Naive thymus-derived CD4-positive, alpha-beta T cell (primary cell): ENCODE measurements around the gene INTS4. TPM values are rescaled to one million over a fixed set of nuclear protein-coding genes. Genes with fewer than 3 reads are reported as not detected.
"Not testable (repeated sequence)": the region's sequence is repeated elsewhere in the genome, so short reads cannot be mapped to it uniquely, and the experiment has no call there.

Experiments
- ATAC-seq: fragments of 150-1000 bp; cut with Tn5 transposase; 2 replicates; pipeline ENCODE4 v1.10.0; 2021; ENCODE audit warnings: mild to moderate bottlenecking, moderate library complexity
- CTCF ChIA-PET: fragments of 350-600 bp; sonication (Branson Sonifier 250); formaldehyde crosslinking; loops from one replicate; lab custom pipeline; 2021; ENCODE audit warnings: antibody characterized with exemption; lab: Charles Lee
- POLR2A ChIA-PET: fragments of 350-600 bp; sonication (Branson Sonifier 250); formaldehyde crosslinking; loops from one replicate; lab custom pipeline; 2021; ENCODE audit warnings: antibody characterized with exemption, inconsistent platforms; lab: Charles Lee
- DNase-seq, 9 donors: peaks; one replicate each; pipeline versions ENCODE4 v3.0.0 to v3.0.0-alpha.2; 2020 to 2022; ENCODE audit warnings: mixed read lengths in 1 of 9
- H3K27ac ChIP-seq: one replicate; pipeline ENCODE4 v1.7.0; 2013; ENCODE audit warnings: mild to moderate bottlenecking, low read depth, low read length, moderate library complexity
- H3K27me3 ChIP-seq, 2 donors: one replicate each; pipeline ENCODE4 v1.7.0; 2013; ENCODE audit warnings: low read length in 2 of 2, mild to moderate bottlenecking in 2 of 2, moderate library complexity in 2 of 2; ENCODE audit not compliant: control insufficient read depth in 2 of 2, insufficient read depth in 2 of 2
- H3K36me3 ChIP-seq, 3 experiments: 1 replicate in 2 of 3; 2 replicates in 1 of 3; pipeline ENCODE4 v1.7.0; 2013; ENCODE audit warnings: low read length in 3 of 3, mild to moderate bottlenecking in 3 of 3, moderate library complexity in 1 of 3; ENCODE audit not compliant: insufficient read depth in 3 of 3, control insufficient read depth in 2 of 3
- H3K4me1 ChIP-seq, 2 donors: one replicate each; pipeline ENCODE4 v1.7.0; 2013; ENCODE audit warnings: low read length in 2 of 2, mild to moderate bottlenecking in 2 of 2, moderate library complexity in 1 of 2; ENCODE audit not compliant: control insufficient read depth in 2 of 2, insufficient read depth in 2 of 2
- H3K4me3 ChIP-seq: 2 replicates; pipeline ENCODE4 v1.7.0; 2013; ENCODE audit warnings: mild to moderate bottlenecking, low read length
- H3K9me3 ChIP-seq, 3 experiments: 1 replicate in 2 of 3; 2 replicates in 1 of 3; pipeline ENCODE4 v1.7.0; 2013; ENCODE audit warnings: low read length in 3 of 3; ENCODE audit not compliant: control insufficient read depth in 2 of 3
- H3K27ac Mint-ChIP-seq, 9 donors: one replicate each; pipeline ENCODE4 v1.8.0; 2020 to 2022; ENCODE audit warnings: mixed read lengths in 9 of 9, mild to moderate bottlenecking in 8 of 9, moderate library complexity in 5 of 9, inconsistent platforms in 2 of 9
- H3K27me3 Mint-ChIP-seq, 5 donors: one replicate each; pipeline ENCODE4 v1.8.0; 2021 to 2022; ENCODE audit warnings: mixed read lengths in 5 of 5, mild to moderate bottlenecking in 1 of 5
- H3K36me3 Mint-ChIP-seq, 5 donors: one replicate each; pipeline ENCODE4 v1.8.0; 2020 to 2022; ENCODE audit warnings: mixed read lengths in 5 of 5, mild to moderate bottlenecking in 3 of 5, inconsistent platforms in 1 of 5
- H3K4me1 Mint-ChIP-seq, 7 donors: one replicate each; pipeline ENCODE4 v1.8.0; 2020 to 2022; ENCODE audit warnings: mixed read lengths in 7 of 7, mild to moderate bottlenecking in 3 of 7, inconsistent platforms in 1 of 7
- H3K4me3 Mint-ChIP-seq, 10 donors: one replicate each; pipeline ENCODE4 v1.8.0; 2020 to 2022; ENCODE audit warnings: mild to moderate bottlenecking in 10 of 10, mixed read lengths in 10 of 10, moderate library complexity in 6 of 10, inconsistent platforms in 2 of 10
- H3K9me3 Mint-ChIP-seq, 11 donors: one replicate each; pipeline ENCODE4 v1.8.0; 2020 to 2022; ENCODE audit warnings: mixed read lengths in 11 of 11, mild to moderate bottlenecking in 4 of 11, inconsistent platforms in 1 of 11, moderate library complexity in 1 of 11
- intact Hi-C, 2 donors: fragments of 100-400 bp; cut with micrococcal nuclease; formaldehyde crosslinking; loops; one replicate each; pipeline ENCODE4 v1.15.1; 2023
- polyA plus RNA-seq, 2 donors: library from polyadenylated mRNA; unstranded; fragments of 300-500 nt; fragmentation: Illumina TruSeq; gene quantifications; one replicate each; pipeline ENCODE4 v1.2.3, GENCODE V29; 2021
- total RNA-seq, 6 experiments: library from RNA in 5 of 6; stranded (reverse) in 5 of 6; gene quantifications; 1 replicate in 5 of 6; 2 replicates in 1 of 6; pipeline ENCODE4 v1.2.3 and lab custom pipeline; 2021 to 2026

The INTS4 gene
- total and polyA plus RNA-seq, 7 experiments from 2014 or later = 40.9 to 87.0 (median 61.6) TPM

GRCh38 chr11:77967753-77968152 lies 26.7 kb downstream of the INTS4 start:
- peaks cover 6 to 34% (median 10%) of the 10 kb centered on the region in 5 donors for H3K36me3 Mint-ChIP-seq
- no peaks in the 10 kb centered on the region for H3K4me1 Mint-ChIP-seq
- CTCF ChIA-PET = no interaction called here
- POLR2A ChIA-PET = no interaction called here
- intact Hi-C loops = no loop called here
- Histone ChIP-seq H3K27me3 (no peaks in the 10 kb centered on the region), H3K36me3 (peaks cover 0 to 19% (median 4%) of the 10 kb centered on the region in 3 experiments), H3K4me3 (no peak overlapping the region), H3K27ac (no peak overlapping the region), H3K4me1 (no peaks in the 10 kb centered on the region), H3K9me3 (no peaks in the 10 kb centered on the region)
- no peaks in the 10 kb centered on the region for H3K9me3 Mint-ChIP-seq
- ATAC-seq (no peak), DNase-seq (no peak)
- H3K4me3 Mint-ChIP-seq = no peak overlapping the region
- H3K27ac Mint-ChIP-seq = no peak overlapping the region
- H3K27me3 Mint-ChIP-seq = no peaks in the 10 kb centered on the region

GRCh38 chr11:77967121-77967520 lies 27.3 kb downstream of the INTS4 start:
- CTCF ChIA-PET = no interaction called here
- H3K4me3 Mint-ChIP-seq = no peak overlapping the region
- H3K9me3 ChIP-seq = no peaks in the 10 kb centered on the region
- no peak overlapping the region for H3K4me3 ChIP-seq
- no peak overlapping the region for H3K27ac ChIP-seq
- no peaks in the 10 kb centered on the region for H3K9me3 Mint-ChIP-seq
- peaks cover 6 to 31% (median 10%) of the 10 kb centered on the region in 5 donors for H3K36me3 Mint-ChIP-seq
- no peaks in the 10 kb centered on the region for H3K27me3 Mint-ChIP-seq
- H3K27me3 ChIP-seq = no peaks in the 10 kb centered on the region
- DNase-seq = no peak
- no peak for ATAC-seq
- intact Hi-C loops = no loop called here
- no peaks in the 10 kb centered on the region for H3K4me1 Mint-ChIP-seq
- no peaks in the 10 kb centered on the region for H3K4me1 ChIP-seq
- POLR2A ChIA-PET = no interaction called here
- H3K27ac Mint-ChIP-seq = no peak overlapping the region
- peaks cover 0 to 19% (median 4%) of the 10 kb centered on the region in 3 experiments for H3K36me3 ChIP-seq

- Histone ChIP-seq H3K4me3 (no peak overlapping the region), H3K9me3 (no peaks in the 10 kb centered on the region), H3K27ac (no peak overlapping the region), H3K27me3 (no peaks in the 10 kb centered on the region), H3K4me1 (no peaks in the 10 kb centered on the region), H3K36me3 (peaks cover 0 to 18% (median 4%) of the 10 kb centered on the region in 3 experiments)
- DNase-seq = no peak
- peaks cover 6 to 28% (median 10%) of the 10 kb centered on the region in 5 donors for H3K36me3 Mint-ChIP-seq
- H3K4me3 Mint-ChIP-seq = no peak overlapping the region
- peak overlapping the region in 1 of 9 donors; percentile 3 for H3K27ac Mint-ChIP-seq
- ATAC-seq = no peak
- intact Hi-C loops = no loop called here
- ChIA-PET POLR2A (interaction anchor here (0.7 kb wide), 1 partner anchor 540 kb away, joined by 3 read pairs; no protein-coding TSS in a partner anchor), CTCF (no interaction called here)
- H3K27me3 Mint-ChIP-seq = no peaks in the 10 kb centered on the region
- H3K4me1 Mint-ChIP-seq = no peaks in the 10 kb centered on the region
- peaks cover 0 to 1% (median 0%) of the 10 kb centered on the region in 11 donors for H3K9me3 Mint-ChIP-seq
These were observed 28.1 kb downstream of the INTS4 start for GRCh38 chr11:77966338-77966737.

DNA sequence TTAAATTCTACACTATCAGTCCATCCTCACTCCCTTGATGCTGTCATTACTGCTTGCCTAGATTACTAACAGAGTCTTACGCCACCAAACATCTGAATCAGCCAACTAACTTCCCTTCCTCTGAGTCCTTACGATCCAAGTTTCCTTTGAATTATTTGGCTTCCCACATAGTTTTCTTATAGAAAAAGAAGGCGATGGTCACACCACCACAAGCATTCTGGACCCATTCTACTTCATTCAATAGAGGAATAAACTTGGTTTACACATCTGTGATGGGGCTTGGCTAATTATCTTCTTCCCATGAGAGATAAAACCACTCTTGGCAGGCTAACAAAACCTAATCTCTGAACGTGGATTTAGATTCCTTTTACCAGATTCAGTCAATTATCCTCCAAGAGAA lies 35.0 kb downstream of the INTS4 start:
- peaks cover 10 to 36% (median 23%) of the 10 kb centered on the region in 5 donors for H3K36me3 Mint-ChIP-seq
- H3K4me3 Mint-ChIP-seq = no peak overlapping the region
- Histone ChIP-seq H3K36me3 (peaks cover 5 to 39% (median 15%) of the 10 kb centered on the region in 3 experiments), H3K9me3 (no peaks in the 10 kb centered on the region), H3K27me3 (no peaks in the 10 kb centered on the region), H3K27ac (no peak overlapping the region), H3K4me1 (no peaks in the 10 kb centered on the region), H3K4me3 (no peak overlapping the region)
- intact Hi-C loops = no loop called here
- ChIA-PET CTCF (no interaction called here), POLR2A (no interaction called here)
- H3K4me1 Mint-ChIP-seq = peaks cover 0 to 2% (median 0%) of the 10 kb centered on the region in 7 donors
- DNase-seq (no peak), ATAC-seq (no peak)
- no peak overlapping the region for H3K27ac Mint-ChIP-seq
- peaks cover 0 to 1% (median 0%) of the 10 kb centered on the region in 11 donors for H3K9me3 Mint-ChIP-seq
- no peaks in the 10 kb centered on the region for H3K27me3 Mint-ChIP-seq

DNA sequence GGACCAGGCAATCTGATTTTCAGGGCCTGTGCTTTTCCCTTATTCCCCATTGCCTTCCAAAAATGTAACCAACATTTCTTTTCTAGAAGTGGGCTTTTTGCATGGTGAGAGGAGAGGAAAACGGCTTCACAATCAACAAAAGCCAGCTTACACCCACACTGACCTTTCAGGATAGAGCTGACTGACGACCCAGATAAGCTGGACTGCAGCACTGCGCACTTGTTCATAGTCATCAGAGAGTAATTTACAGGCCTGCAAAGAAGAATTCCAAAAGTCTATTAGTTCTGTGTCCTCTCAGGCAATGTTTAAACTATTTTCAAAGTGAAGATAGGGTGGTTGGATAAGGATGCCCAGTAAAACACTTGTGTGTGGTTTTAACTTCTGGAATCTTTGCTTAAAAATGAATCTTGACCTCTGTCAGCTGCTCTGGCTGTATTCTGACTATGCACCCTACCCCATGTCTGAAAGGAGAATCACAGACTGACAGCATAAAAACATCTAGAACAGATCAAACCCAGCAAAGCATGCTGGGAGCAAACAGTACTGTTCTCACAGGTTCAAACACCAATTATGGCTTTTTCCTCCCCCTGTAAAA lies 35.8 kb downstream of the INTS4 start:
- H3K36me3 Mint-ChIP-seq = peaks cover 10 to 44% (median 26%) of the 10 kb centered on the region in 5 donors
- H3K36me3 ChIP-seq = peaks cover 5 to 39% (median 15%) of the 10 kb centered on the region in 3 experiments

DNA sequence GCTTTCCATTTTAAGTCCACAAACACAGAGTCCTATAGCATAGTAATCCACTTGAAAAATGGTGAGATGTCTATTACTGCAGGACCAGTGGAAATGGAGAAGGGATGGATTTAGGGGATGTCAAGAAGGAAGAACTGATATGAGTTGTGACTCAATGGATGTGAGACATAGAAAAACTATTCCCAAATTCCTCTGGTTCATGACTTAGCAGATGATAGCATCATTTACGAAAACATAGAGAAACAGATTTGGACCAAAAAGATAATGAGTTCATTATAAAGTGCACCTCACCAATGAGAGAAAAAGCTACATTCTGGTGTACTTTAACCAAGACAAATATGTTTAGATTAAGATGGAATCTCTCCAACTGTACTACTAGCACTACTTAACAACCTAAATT lies 51.2 kb downstream of the INTS4 start:
- ATAC-seq, H3K4me1 ChIP-seq, H3K9me3 ChIP-seq, H3K27ac ChIP-seq, H3K4me3 ChIP-seq, POLR2A ChIA-PET, CTCF ChIA-PET, H3K4me3 Mint-ChIP-seq, H3K36me3 ChIP-seq, H3K27me3 ChIP-seq, H3K9me3 Mint-ChIP-seq, intact Hi-C loops, H3K27me3 Mint-ChIP-seq, DNase-seq: not testable (repeated sequence)
- H3K36me3 Mint-ChIP-seq = peaks cover 3 to 34% (median 23%) of the 10 kb centered on the region in 5 donors
- H3K27ac Mint-ChIP-seq = peak overlapping the region in 1 of 9 donors; percentile 46
- peaks cover 12 to 28% (median 21%) of the 10 kb centered on the region in 7 donors for H3K4me1 Mint-ChIP-seq

More for the DNA sequence above, 35.8 kb downstream of the INTS4 start:
- H3K27me3 ChIP-seq, H3K4me3 ChIP-seq, CTCF ChIA-PET, H3K9me3 Mint-ChIP-seq, H3K27ac ChIP-seq, H3K27me3 Mint-ChIP-seq, ATAC-seq, H3K4me3 Mint-ChIP-seq, DNase-seq, H3K4me1 ChIP-seq, intact Hi-C loops, H3K9me3 ChIP-seq, POLR2A ChIA-PET, H3K4me1 Mint-ChIP-seq, H3K27ac Mint-ChIP-seq: not testable (repeated sequence)

GRCh38 chr11:77942465-77942864 lies 52.0 kb downstream of the INTS4 start:
- ATAC-seq, POLR2A ChIA-PET, CTCF ChIA-PET, H3K9me3 Mint-ChIP-seq, H3K4me1 ChIP-seq, H3K4me3 ChIP-seq, DNase-seq, H3K9me3 ChIP-seq, H3K27me3 ChIP-seq, H3K36me3 ChIP-seq, intact Hi-C loops, H3K27me3 Mint-ChIP-seq, H3K27ac ChIP-seq, H3K4me3 Mint-ChIP-seq, H3K27ac Mint-ChIP-seq: not testable (repeated sequence)
- Mint-ChIP-seq H3K4me1 (peaks cover 10 to 20% (median 16%) of the 10 kb centered on the region in 7 donors), H3K36me3 (peaks cover 3 to 26% (median 17%) of the 10 kb centered on the region in 5 donors)
